ENCODE measurements around the gene NSMCE1. TPM values are rescaled to one million over a fixed set of nuclear protein-coding genes. Genes with fewer than 3 reads are reported as not detected.

NSMCE1 gene
- total RNA-seq, 4 donors from 2014 or later = 20.9 to 41.3 (median 30.6) TPM

DNA sequence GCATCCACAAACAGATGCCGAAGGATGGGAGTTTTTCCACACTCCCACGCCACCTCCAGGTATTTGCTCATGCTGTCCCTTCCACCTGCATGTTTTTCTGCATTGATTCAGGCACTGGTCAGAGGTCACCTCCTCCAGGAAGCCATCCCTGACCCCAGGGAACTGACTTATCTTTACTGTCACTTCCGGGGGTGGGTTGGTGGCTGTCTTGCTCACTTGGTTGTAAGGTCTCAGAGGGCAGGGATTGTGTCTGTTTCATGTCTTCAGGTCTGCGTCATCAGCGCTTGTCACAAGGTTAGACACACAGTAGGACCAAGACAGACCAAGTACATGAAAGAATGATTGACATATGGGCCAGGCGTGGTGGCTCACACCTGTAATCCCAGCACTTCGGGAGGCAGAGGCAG is 43.3 kb upstream of the NSMCE1 start:
- DNase-seq = no peak
- no peaks in the 10 kb centered on the region for H3K36me3 ChIP-seq

DNA sequence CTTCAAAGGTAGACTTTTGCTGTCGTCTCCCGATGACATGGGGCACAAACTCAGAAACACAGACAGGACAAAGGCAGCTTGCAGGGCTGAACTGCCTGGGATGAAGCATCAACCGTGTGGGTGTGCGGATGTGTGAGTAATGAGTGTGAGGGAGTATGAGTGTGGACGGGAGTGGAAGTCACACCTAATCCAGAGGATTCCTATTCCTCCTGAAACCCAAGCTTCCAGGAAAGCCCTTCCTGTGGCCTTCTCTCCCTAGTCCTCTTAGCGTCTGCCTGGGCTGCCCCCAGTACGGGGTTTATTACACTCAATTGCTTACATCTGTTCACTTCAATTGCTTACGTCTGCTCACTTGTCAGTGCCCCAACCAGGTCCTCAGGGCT is 42.9 kb upstream of the NSMCE1 start:
- no peaks in the 10 kb centered on the region for H3K36me3 ChIP-seq
- H3K4me3 ChIP-seq = no peak overlapping the region
- H3K27ac ChIP-seq = no peak overlapping the region
- peak in 1 of 3 donors; percentile 45 for DNase-seq
- H3K9me3 ChIP-seq = no peaks in the 10 kb centered on the region
- peaks cover 0 to 20% (median 2%) of the 10 kb centered on the region in 4 donors for H3K4me1 ChIP-seq
- TF ChIP-seq, protein P1, sequence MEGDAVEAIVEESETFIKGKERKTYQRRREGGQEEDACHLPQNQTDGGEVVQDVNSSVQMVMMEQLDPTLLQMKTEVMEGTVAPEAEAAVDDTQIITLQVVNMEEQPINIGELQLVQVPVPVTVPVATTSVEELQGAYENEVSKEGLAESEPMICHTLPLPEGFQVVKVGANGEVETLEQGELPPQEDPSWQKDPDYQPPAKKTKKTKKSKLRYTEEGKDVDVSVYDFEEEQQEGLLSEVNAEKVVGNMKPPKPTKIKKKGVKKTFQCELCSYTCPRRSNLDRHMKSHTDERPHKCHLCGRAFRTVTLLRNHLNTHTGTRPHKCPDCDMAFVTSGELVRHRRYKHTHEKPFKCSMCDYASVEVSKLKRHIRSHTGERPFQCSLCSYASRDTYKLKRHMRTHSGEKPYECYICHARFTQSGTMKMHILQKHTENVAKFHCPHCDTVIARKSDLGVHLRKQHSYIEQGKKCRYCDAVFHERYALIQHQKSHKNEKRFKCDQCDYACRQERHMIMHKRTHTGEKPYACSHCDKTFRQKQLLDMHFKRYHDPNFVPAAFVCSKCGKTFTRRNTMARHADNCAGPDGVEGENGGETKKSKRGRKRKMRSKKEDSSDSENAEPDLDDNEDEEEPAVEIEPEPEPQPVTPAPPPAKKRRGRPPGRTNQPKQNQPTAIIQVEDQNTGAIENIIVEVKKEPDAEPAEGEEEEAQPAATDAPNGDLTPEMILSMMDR (IDR thresholded peaks at IDR 0.05) = no peak
- TF ChIP-seq POLR2A (IDR thresholded peaks at IDR 0.05) = no peak
- no peaks in the 10 kb centered on the region for H3K27me3 ChIP-seq

More for the DNA sequence above, 43.3 kb upstream of the NSMCE1 start:
- Histone ChIP-seq H3K27me3 (no peaks in the 10 kb centered on the region), H3K4me1 (peaks cover 0 to 25% (median 2%) of the 10 kb centered on the region in 4 donors), H3K9me3 (no peaks in the 10 kb centered on the region), H3K27ac (no peak overlapping the region), H3K4me3 (no peak overlapping the region)
- TF ChIP-seq, protein P1 (IDR thresholded peaks at IDR 0.05) = no peak
- TF ChIP-seq POLR2A (IDR thresholded peaks at IDR 0.05) = no peak

DNA sequence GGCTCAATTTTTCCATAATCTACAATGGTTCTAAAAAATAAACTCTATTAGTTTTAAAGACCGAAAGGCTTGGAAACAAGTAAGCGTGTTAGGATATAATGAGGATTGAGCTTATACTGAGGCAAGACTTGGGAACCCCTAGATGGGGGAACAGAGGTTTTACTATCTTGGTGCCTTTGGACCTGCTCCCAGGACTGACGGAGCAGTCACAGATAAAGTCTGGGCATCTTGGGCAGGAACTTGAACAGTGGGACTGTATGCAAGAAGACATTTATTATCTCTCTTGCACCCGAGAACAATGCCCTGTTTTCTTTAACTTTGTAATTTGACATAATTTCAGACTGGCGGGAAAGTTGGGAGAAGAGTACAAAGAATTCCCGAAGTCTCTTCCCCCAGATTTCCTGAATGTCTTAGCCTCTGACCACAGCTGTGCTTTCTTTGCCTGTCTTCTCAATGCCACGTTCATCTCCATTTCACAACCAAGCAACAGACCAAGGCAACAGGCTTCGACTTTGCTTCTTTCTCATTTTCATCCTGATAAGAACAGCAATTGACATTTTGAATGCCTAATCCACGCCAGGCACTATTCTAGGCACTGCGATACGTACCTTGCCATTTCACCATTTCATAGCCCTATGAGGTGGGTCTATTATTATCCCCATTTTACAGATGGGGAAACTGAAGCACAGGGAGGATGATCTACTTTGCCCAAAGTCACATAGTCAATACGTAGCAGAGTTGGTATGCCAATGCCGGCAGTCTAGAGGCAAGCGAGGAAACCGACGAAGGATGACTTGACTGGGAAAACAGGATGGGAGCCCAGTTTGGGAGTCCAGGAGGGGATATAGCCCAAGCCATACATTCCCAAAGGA is 42.2 kb upstream of the NSMCE1 start:
- Histone ChIP-seq H3K27me3 (no peaks in the 10 kb centered on the region), H3K9me3 (no peaks in the 10 kb centered on the region), H3K4me1 (peaks cover 0 to 14% (median 2%) of the 10 kb centered on the region in 4 donors), H3K36me3 (no peaks in the 10 kb centered on the region), H3K27ac (no peak overlapping the region), H3K4me3 (no peak overlapping the region)
- peak in 1 of 3 donors; percentile 25 for DNase-seq
- no peak for TF ChIP-seq POLR2A (IDR thresholded peaks at IDR 0.05)

DNA sequence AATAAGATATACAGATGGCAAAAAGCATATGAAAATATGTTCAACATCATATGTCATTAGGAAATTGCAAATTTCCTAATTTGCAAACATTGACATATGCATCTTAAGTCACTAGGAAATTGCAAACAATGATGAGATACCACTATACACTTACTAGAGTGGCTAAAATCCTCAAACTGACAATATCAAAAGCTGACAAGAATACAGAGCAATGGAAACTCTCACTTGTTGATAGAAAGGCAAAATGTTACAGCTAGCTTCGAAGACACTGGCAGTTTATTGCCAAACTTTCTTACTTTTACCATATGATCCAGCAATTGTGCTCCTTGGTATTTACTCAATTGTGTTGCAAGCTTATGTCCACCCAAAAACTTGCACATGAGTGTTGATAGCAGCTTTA is 40.2 kb upstream of the NSMCE1 start:
- TF ChIP-seq POLR2A (IDR thresholded peaks at IDR 0.05) = no peak
- TF ChIP-seq, protein P1 (IDR thresholded peaks at IDR 0.05) = no peak
- no peaks in the 10 kb centered on the region for H3K36me3 ChIP-seq
- DNase-seq = no peak

DNA sequence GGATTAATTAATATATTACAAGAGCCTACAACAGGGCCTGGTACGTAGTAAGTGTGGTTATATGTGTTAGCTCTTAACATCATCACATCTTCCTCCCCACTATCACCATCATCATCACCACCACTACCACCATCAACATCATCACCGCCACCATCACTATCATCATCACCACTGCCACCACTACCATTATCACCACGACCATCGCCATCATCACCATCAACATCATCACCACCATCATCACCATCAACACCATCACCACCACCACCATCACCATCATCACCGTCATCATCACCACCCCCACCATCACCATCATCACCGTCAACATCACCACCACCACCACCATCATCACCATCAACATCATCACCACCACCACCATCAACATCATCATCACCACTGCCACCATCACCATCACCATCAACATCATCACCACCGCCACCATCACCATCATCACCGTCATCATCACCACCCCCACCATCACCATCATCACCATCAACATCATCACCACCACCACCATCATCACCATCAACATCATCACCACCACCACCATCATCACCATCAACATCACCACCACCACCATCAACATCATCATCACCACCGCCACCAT is 37.4 kb upstream of the NSMCE1 start:
- Histone ChIP-seq H3K4me3 (no peak overlapping the region), H3K9me3 (no peaks in the 10 kb centered on the region), H3K27ac (no peak overlapping the region), H3K36me3 (no peaks in the 10 kb centered on the region), H3K4me1 (no peaks in the 10 kb centered on the region), H3K27me3 (no peaks in the 10 kb centered on the region)
- peak in 1 of 3 donors; percentile 14 for DNase-seq
- TF ChIP-seq, protein P1 (IDR thresholded peaks at IDR 0.05) = no peak
- TF ChIP-seq POLR2A (IDR thresholded peaks at IDR 0.05) = no peak

More for the DNA sequence above, 40.2 kb upstream of the NSMCE1 start:
- no peaks in the 10 kb centered on the region for H3K4me1 ChIP-seq
- no peak overlapping the region for H3K27ac ChIP-seq
- no peaks in the 10 kb centered on the region for H3K27me3 ChIP-seq
- H3K4me3 ChIP-seq = no peak overlapping the region
- H3K9me3 ChIP-seq = no peaks in the 10 kb centered on the region
